ENCODE results near the gene TDRD3.

Gene TDRD3

DNA sequence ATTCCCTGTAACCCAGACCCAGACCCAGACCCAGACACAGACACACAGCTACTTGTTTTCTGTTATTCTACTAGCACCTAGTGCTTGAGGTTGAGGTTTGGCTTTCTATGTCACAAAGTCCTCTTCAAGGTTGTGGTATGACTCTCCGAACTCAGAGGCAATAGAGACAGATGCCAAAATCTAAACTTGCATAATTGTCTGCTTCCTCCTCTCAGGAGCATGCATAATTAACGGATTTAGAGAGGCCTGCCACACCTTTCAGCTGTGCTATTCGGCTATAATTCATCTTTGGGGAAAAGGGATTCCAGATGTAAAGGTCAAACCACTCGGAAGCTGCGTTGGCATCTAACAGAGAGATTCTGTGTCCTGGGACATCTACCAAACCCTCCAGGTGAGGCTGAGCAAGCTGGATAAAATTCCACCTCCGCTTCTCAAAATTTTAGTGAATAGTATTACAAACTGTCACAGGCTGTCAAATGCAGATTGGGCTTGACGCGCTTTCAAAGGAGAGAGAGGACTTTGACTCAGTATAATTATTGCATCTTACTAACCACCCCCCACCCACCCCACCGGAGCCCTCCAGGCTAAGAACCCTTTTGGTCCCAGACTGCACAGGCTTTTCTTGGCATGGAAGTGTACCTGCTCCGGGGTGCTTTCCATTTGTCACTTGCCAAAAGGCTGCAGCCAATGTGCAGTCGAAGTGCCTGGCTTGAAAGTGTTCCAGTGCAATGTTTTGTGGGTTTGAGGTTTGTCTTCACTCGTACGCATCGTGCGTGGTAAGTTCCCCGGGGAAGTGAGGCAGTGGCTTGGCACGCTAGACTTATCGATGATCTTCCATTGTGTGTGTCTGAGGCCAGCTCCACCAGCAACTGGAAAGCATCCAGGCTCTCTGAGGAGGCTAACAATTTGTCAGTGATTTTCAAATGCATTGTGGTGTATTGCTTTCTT lies 194.1 kb downstream of the TDRD3 start:
- in situ Hi-C loops (cut with MboI; ENCODE audit: low sequenced_read_pairs, unreplicated experiment) = no loop called here
- TF ChIP-seq, protein P1, sequence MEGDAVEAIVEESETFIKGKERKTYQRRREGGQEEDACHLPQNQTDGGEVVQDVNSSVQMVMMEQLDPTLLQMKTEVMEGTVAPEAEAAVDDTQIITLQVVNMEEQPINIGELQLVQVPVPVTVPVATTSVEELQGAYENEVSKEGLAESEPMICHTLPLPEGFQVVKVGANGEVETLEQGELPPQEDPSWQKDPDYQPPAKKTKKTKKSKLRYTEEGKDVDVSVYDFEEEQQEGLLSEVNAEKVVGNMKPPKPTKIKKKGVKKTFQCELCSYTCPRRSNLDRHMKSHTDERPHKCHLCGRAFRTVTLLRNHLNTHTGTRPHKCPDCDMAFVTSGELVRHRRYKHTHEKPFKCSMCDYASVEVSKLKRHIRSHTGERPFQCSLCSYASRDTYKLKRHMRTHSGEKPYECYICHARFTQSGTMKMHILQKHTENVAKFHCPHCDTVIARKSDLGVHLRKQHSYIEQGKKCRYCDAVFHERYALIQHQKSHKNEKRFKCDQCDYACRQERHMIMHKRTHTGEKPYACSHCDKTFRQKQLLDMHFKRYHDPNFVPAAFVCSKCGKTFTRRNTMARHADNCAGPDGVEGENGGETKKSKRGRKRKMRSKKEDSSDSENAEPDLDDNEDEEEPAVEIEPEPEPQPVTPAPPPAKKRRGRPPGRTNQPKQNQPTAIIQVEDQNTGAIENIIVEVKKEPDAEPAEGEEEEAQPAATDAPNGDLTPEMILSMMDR (IDR thresholded peaks at IDR 0.05; ENCODE audit: borderline replicate concordance, control extremely low read depth, extremely low read depth, insufficient read depth, missing control alignments) = no peak
- DNase-seq (ENCODE audit: low spot score) = peak; percentile 25

DNA sequence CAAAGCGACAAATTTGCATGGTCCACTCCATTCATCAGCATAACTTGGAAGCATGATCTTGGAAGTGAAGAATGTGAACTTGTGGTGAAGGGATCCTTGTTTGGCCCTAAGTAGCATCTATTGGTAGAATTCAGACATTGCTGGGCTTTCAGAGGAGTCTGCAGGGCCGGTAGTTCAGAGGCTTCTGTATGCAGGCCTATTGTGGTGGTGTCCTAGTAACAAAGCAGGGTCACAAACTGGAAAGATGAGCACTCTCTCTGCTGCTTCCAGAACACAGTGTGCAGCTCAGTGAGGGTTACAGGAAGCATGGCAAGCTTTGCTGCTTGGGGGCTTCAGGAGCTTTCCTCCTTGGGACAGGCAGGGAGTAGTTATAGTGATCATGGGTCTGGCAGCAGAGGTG lies 206.0 kb downstream of the TDRD3 start:
- DNase-seq (ENCODE audit: low spot score) = no peak
- TF ChIP-seq, protein P1 (IDR thresholded peaks at IDR 0.05; ENCODE audit: borderline replicate concordance, control extremely low read depth, extremely low read depth, insufficient read depth, missing control alignments) = no peak
- in situ Hi-C loops (cut with MboI; ENCODE audit: low sequenced_read_pairs, unreplicated experiment) = no loop called here

DNA sequence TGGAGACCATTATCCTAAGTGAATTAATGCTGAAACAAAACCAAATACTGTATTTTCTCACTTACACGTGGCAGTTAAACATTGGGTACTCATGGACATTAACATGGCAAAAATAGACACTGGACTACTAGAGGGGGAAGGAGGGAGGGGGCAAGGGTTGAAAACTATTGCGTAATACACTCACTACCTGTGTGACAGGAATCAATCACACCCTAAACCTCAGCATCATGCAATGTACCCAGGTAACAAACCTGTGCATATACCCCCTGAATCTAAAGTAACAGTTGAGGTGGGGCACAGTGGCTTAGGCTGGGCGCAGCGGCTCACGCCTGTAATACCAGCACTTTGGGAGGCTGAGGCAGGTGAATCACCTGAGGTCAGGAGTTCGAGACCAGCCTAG lies 207.0 kb downstream of the TDRD3 start:
- no peak for DNase-seq (ENCODE audit: low spot score)
- TF ChIP-seq, protein P1 (IDR thresholded peaks at IDR 0.05; ENCODE audit: borderline replicate concordance, control extremely low read depth, extremely low read depth, insufficient read depth, missing control alignments) = no peak
- in situ Hi-C loops (cut with MboI; ENCODE audit: low sequenced_read_pairs, unreplicated experiment) = no loop called here

DNA sequence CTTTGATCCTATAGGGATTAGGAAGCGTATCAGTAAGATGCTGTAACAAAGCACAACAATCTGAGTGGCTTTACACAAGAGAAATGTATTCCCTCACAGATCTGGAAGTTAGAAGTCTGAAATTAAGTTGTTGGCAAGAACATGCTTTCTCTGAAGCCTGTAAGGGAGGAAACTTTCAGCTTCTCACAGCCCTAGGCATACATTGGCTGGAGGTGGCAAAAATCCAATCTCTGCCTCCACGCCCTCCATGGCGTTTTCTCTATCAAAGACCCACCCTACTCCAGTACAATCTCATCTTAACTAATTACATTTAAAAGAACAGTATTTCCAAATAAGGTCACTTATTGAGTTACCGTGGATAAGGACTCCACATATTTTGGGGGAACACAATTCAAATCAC lies 211.9 kb downstream of the TDRD3 start:
- TF ChIP-seq, protein P1 (IDR thresholded peaks at IDR 0.05; ENCODE audit: borderline replicate concordance, control extremely low read depth, extremely low read depth, insufficient read depth, missing control alignments) = no peak
- in situ Hi-C loops (cut with MboI; ENCODE audit: low sequenced_read_pairs, unreplicated experiment) = no loop called here
- no peak for DNase-seq (ENCODE audit: low spot score)

DNA sequence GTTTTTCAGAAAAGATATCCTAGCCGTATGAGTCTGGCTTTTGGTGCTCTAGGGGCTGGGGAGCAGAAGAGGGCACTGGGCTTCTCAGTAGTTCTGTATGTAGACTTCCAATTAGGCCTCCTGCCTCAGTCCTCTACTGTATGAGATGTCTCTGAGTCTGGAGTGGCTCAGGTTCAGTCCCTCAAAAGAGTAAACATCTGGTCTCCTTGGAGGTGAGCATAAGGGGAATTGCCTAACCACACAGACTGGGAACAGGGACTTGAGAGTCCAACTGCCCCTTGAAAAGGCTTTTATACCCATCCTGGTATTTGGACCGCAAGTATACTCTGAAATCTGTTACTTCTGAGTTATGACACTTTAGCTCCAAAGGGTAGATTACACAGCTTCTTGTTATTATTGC lies 214.5 kb downstream of the TDRD3 start:
- TF ChIP-seq, protein P1 (IDR thresholded peaks at IDR 0.05; ENCODE audit: borderline replicate concordance, control extremely low read depth, extremely low read depth, insufficient read depth, missing control alignments) = no peak
- in situ Hi-C loops (cut with MboI; ENCODE audit: low sequenced_read_pairs, unreplicated experiment) = no loop called here
- no peak for DNase-seq (ENCODE audit: low spot score)

DNA sequence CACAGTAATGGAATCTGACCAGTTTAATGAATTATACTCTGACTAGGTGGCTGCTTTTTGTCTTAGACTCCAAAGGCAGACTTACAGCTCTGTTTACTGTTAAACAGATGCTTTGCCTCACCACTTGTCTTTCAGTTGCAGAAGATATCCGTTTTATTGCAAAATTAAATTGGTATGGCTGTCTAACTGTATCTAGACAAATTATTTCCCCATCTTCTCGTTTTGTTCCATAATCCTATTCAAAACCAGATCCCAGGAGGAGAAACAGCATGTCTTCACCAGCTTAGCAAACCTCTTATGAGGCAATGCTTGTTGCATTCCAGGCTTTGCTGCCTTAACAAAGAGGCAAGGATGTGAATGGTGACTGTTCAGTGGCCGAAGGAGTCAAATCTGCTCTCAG lies 215.6 kb downstream of the TDRD3 start:
- no peak for DNase-seq (ENCODE audit: low spot score)
- in situ Hi-C loops (cut with MboI; ENCODE audit: low sequenced_read_pairs, unreplicated experiment) = no loop called here
- TF ChIP-seq, protein P1 (IDR thresholded peaks at IDR 0.05; ENCODE audit: borderline replicate concordance, control extremely low read depth, extremely low read depth, insufficient read depth, missing control alignments) = no peak
